Osteoblast (primary cell): ENCODE data around the gene TMEM92. TPM values are rescaled to one million over a fixed set of nuclear protein-coding genes. Genes with fewer than 3 reads are reported as not detected.

Experiments
- DNase-seq: peaks from one replicate; pipeline ENCODE4 v3.0.0; 2011; ENCODE audit warnings: low spot score, mixed read lengths; ENCODE audit not compliant: insufficient read length; ENCODE audit errors: missing footprints
- H2AFZ ChIP-seq: 2 replicates; pipeline ENCODE4 v1.6.0; 2011; ENCODE audit warnings: mild to moderate bottlenecking, low read length
- H3K27ac ChIP-seq: 2 replicates; pipeline ENCODE4 v1.5.1; 2011; ENCODE audit warnings: mild to moderate bottlenecking, low read depth, low read length, moderate library complexity
- H3K27me3 ChIP-seq: 2 replicates; pipeline ENCODE4 v1.6.0; 2012; ENCODE audit warnings: mild to moderate bottlenecking, control low read depth, inconsistent platforms, low read length, moderate library complexity; ENCODE audit not compliant: insufficient read depth
- H3K36me3 ChIP-seq: 2 replicates; pipeline ENCODE4 v1.5.1; 2011; ENCODE audit warnings: mild to moderate bottlenecking, low read length, control low read depth, moderate library complexity; ENCODE audit not compliant: insufficient read depth
- H3K4me1 ChIP-seq: 2 replicates; pipeline ENCODE4 v1.5.1; 2011; ENCODE audit warnings: mild to moderate bottlenecking, low read length, control low read depth, moderate library complexity; ENCODE audit not compliant: insufficient read depth
- H3K4me2 ChIP-seq: 2 replicates; pipeline ENCODE4 v1.6.0; 2011; ENCODE audit warnings: mild to moderate bottlenecking, low read length; ENCODE audit not compliant: insufficient read depth
- H3K4me3 ChIP-seq: fragments of 200-600 bp; sonication (generic); 3 replicates; pipeline ENCODE4 v1.5.1; 2012; ENCODE audit warnings: mild to moderate bottlenecking, low read length, inconsistent platforms; ENCODE audit not compliant: insufficient read depth
- H3K79me2 ChIP-seq: 2 replicates; pipeline ENCODE4 v1.6.0; 2012; ENCODE audit warnings: mild to moderate bottlenecking, low read length, control low read depth, inconsistent platforms; ENCODE audit not compliant: insufficient read depth
- H3K9me3 ChIP-seq: 2 replicates; pipeline ENCODE4 v1.5.1; 2011; ENCODE audit warnings: low read depth, low read length, control low read depth
- H4K20me1 ChIP-seq: 2 replicates; pipeline ENCODE4 v1.6.0; 2012; ENCODE audit warnings: mild to moderate bottlenecking, low read length, control low read depth; ENCODE audit not compliant: insufficient read depth
- total RNA-seq: library from RNA; depleted of rRNA; stranded (reverse); fragments of >200 nt; gene quantifications from 2 replicates; pipeline ENCODE4 v1.2.3, GENCODE V29; 2012
- TF ChIP-seq, protein P1 (sequence below): IDR thresholded peaks from 2 replicates; pipeline ENCODE4 v1.5.1; 2011; ENCODE audit warnings: mild to moderate bottlenecking, low read depth, low read length, moderate library complexity; ENCODE audit errors: extremely low read depth

The TMEM92 gene
- total RNA-seq, 1 donor = 0.36 TPM

- peak overlapping the region; percentile 26 for H3K27ac ChIP-seq
- TF ChIP-seq, protein P1, sequence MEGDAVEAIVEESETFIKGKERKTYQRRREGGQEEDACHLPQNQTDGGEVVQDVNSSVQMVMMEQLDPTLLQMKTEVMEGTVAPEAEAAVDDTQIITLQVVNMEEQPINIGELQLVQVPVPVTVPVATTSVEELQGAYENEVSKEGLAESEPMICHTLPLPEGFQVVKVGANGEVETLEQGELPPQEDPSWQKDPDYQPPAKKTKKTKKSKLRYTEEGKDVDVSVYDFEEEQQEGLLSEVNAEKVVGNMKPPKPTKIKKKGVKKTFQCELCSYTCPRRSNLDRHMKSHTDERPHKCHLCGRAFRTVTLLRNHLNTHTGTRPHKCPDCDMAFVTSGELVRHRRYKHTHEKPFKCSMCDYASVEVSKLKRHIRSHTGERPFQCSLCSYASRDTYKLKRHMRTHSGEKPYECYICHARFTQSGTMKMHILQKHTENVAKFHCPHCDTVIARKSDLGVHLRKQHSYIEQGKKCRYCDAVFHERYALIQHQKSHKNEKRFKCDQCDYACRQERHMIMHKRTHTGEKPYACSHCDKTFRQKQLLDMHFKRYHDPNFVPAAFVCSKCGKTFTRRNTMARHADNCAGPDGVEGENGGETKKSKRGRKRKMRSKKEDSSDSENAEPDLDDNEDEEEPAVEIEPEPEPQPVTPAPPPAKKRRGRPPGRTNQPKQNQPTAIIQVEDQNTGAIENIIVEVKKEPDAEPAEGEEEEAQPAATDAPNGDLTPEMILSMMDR = no peak
- H3K4me2 ChIP-seq = no peak overlapping the region
- no peaks in the 10 kb centered on the region for H3K27me3 ChIP-seq
- H3K36me3 ChIP-seq = no peaks in the 10 kb centered on the region
- no peak overlapping the region for H2AFZ ChIP-seq
- no peak for DNase-seq
- no peaks in the 10 kb centered on the region for H3K79me2 ChIP-seq
- H4K20me1 ChIP-seq = no peaks in the 10 kb centered on the region
- no peaks in the 10 kb centered on the region for H3K9me3 ChIP-seq
- peaks cover 25% of the 10 kb centered on the region for H3K4me1 ChIP-seq
- no peak overlapping the region for H3K4me3 ChIP-seq
Observed at GRCh38 chr17:50238601-50239280, 35.5 kb upstream of the TMEM92 start.

DNA sequence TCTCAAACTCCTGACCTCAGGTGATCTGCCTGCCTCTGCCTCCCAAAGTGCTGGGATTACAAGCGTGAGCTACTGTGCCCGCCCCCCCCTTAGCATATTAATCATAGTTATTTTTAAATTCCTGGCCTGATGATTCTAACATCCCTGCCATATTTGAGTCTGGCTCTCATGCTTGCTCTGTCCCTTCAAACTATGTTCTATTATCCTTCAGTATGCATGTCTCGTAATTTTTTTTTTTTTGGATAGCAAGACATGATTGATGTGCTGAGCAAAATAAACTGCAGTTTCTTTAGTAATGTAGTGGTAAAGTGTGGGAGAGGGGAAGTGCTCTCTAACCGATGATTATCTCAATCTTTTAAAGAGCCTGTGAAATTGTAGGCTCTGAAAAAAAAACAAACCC is 34.3 kb upstream of the TMEM92 start:
- Histone ChIP-seq H3K4me1 (peaks cover 25% of the 10 kb centered on the region), H3K4me3 (no peak overlapping the region), H4K20me1 (no peaks in the 10 kb centered on the region), H3K9me3 (no peaks in the 10 kb centered on the region), H3K27ac (peak overlapping the region; percentile 36), H3K27me3 (no peaks in the 10 kb centered on the region), H2AFZ (no peak overlapping the region), H3K36me3 (no peaks in the 10 kb centered on the region), H3K4me2 (peak overlapping the region; percentile 9), H3K79me2 (no peaks in the 10 kb centered on the region)
- no peak for DNase-seq
- TF ChIP-seq, protein P1 = no peak

GRCh38 chr17:50240851-50241250 is 33.4 kb upstream of the TMEM92 start:
- DNase-seq = no peak
- H3K4me3 ChIP-seq = no peak overlapping the region
- peaks cover 25% of the 10 kb centered on the region for H3K4me1 ChIP-seq
- no peaks in the 10 kb centered on the region for H3K79me2 ChIP-seq
- TF ChIP-seq, protein P1 = no peak
- no peaks in the 10 kb centered on the region for H3K27me3 ChIP-seq
- H3K36me3 ChIP-seq = no peaks in the 10 kb centered on the region
- H4K20me1 ChIP-seq = no peaks in the 10 kb centered on the region
- H3K9me3 ChIP-seq = no peaks in the 10 kb centered on the region
- H2AFZ ChIP-seq = no peak overlapping the region
- no peak overlapping the region for H3K4me2 ChIP-seq
- peak overlapping the region; percentile 30 for H3K27ac ChIP-seq

DNA sequence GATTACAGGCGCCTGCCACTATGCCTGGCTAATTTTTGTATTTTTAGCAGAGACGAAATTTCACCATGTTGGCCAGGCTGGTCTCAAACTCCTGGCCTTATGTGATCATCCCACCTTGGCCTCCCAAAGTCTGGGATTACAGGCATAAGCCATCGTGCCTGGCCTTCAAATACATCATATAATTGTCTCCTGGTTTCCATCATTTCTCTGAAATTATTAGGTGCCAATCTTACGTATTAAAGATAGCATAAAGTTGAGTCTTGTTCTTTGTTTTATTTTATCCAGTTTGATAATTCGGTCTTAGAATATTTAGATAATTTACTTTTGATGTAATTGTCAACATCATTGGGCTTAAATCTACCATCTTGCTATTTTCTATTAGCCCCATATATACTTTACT is 32.8 kb upstream of the TMEM92 start:
- no peaks in the 10 kb centered on the region for H3K79me2 ChIP-seq
- H2AFZ ChIP-seq = no peak overlapping the region
- no peaks in the 10 kb centered on the region for H3K27me3 ChIP-seq
- DNase-seq = no peak
- H3K4me1 ChIP-seq = peaks cover 25% of the 10 kb centered on the region
- no peak overlapping the region for H3K4me3 ChIP-seq
- TF ChIP-seq, protein P1 = no peak
- H3K9me3 ChIP-seq = no peaks in the 10 kb centered on the region
- H3K4me2 ChIP-seq = no peak overlapping the region
- no peaks in the 10 kb centered on the region for H3K36me3 ChIP-seq
- H3K27ac ChIP-seq = no peak overlapping the region
- H4K20me1 ChIP-seq = no peaks in the 10 kb centered on the region
